ENCODE results near the gene LRRC45.
"Not testable (repeated sequence)": the region's sequence is repeated elsewhere in the genome, so short reads cannot be mapped to it uniquely, and the experiment has no call there.

Gene LRRC45

DNA sequence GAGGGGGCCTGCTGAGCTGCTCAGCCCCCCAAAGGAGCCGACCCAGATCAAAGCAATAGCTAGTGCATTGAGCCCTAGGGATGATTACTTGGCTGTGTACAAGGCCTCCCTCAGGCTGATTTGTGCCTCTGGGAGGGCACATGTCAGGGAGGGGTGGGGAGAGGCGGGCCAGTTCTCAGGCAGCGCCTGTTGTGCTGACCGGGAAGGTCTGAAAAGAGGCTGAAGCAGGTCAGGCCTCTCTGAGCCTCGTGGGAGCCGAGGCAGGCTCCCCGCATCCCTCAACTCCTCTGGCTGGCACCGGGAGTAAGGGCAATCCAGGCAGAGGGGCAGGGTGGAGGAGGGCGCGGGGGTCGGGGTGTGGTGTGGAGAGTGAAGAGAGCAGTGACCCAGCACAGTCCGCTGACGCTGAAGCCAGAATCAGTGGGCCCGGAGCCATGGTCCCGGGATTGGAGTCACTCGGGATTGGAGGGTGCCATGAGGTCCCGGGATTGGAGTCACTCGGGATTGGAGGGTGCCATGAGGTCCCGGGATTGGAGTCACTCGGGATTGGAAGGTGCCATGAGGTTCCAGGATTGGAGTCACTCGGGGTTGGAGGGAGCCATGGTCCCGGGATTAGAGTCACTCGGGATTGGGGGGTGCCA, 11.4 kb downstream of the LRRC45 start:
- no peak overlapping the region for H3K4me3 ChIP-seq (ENCODE audit: low read depth, low read length)
- in situ Hi-C loops (cut with HindIII; ENCODE audit: low sequenced_read_pairs), result no loop called here
- TF ChIP-seq, protein P1, sequence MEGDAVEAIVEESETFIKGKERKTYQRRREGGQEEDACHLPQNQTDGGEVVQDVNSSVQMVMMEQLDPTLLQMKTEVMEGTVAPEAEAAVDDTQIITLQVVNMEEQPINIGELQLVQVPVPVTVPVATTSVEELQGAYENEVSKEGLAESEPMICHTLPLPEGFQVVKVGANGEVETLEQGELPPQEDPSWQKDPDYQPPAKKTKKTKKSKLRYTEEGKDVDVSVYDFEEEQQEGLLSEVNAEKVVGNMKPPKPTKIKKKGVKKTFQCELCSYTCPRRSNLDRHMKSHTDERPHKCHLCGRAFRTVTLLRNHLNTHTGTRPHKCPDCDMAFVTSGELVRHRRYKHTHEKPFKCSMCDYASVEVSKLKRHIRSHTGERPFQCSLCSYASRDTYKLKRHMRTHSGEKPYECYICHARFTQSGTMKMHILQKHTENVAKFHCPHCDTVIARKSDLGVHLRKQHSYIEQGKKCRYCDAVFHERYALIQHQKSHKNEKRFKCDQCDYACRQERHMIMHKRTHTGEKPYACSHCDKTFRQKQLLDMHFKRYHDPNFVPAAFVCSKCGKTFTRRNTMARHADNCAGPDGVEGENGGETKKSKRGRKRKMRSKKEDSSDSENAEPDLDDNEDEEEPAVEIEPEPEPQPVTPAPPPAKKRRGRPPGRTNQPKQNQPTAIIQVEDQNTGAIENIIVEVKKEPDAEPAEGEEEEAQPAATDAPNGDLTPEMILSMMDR (IDR thresholded peaks at IDR 0.05; ENCODE audit: low read depth, low read length), result no peak
- DNase-seq (ENCODE audit: low read depth, low spot score), result no peak

DNA sequence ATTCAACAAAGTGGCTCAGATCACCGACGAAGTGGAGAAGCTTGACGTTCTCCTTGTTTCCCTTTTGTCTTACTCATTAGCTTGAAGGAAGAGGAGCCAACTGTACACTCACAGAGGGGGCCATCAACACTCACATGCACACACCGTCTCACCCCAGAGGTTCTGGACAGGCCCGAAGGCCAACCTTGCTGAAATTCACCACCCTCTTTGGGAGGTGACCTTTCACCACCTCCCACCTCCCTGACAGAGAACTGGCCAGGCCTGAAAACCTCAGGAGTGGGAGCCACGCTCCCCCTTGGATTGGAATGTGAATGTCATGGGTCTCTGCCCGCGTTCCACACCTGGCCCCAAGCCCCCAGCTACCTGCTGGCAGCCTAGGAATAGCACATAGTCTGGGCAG, 12.4 kb downstream of the LRRC45 start:
- no peak overlapping the region for H3K4me3 ChIP-seq (ENCODE audit: low read depth, low read length)
- TF ChIP-seq, protein P1 (IDR thresholded peaks at IDR 0.05; ENCODE audit: low read depth, low read length), result no peak
- in situ Hi-C loops (cut with HindIII; ENCODE audit: low sequenced_read_pairs), result no loop called here
- DNase-seq (ENCODE audit: low read depth, low spot score), result no peak

DNA sequence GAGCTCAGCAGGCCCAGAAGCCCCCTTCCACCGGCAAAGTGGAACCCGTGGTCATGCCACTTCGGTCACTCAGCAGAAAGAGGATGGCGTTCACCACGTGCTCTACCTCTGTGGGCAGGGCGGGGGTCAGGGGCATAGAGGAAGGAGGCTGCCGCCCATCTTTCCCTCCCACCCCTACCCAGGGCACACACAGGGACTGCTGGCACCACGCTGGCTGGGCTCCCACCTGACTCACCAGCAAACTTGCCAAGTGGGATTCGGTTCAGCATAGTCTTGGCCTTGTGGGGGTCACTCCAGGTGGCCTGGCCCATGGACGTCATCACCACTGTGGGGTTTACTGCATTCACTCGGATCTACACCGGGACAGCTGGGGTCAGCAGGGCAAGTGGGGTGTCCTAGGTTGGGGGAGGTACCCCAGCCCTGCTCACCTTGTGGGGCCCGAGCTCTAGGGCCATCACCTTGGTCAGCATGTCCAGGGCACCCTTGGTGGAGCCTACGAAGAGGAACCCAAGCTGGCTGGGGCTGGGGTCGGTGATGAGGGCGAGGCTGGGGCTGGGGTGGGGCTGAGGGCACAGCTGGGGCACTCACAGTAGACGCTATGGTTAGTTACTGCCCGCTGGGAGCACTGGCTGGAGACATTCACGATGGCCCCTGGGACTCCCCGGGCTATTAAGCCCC, 13.0 kb downstream of the LRRC45 start:
- H3K4me3 ChIP-seq (ENCODE audit: low read depth, low read length), result peak overlapping the region; percentile 68
- TF ChIP-seq, protein P1 (IDR thresholded peaks at IDR 0.05; ENCODE audit: low read depth, low read length), result no peak
- in situ Hi-C loops (cut with HindIII; ENCODE audit: low sequenced_read_pairs), result no loop called here
- DNase-seq (ENCODE audit: low read depth, low spot score), result no peak

DNA sequence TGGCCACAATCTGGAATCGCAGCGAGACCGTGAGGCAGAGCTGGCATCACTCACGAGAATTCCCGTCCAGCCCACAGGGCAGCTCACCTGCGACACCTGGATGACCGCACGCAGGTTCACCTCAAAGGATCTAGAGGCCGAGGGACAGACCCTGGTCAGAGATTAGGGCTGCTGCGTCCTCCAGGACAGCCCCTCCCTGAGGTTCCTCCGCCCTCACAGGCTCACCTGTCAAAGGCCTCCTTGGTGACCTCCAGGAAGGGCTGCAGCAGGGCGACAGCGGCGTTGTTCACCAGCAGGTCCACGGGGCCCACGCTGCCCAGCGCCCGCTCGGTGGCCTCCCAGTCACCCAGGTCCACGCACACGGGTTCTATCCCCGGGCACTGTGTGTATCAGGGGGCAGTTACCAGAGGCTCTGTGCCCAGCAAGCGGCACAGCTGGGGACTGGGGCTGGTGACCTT, 13.6 kb downstream of the LRRC45 start:
- H3K4me3 ChIP-seq (ENCODE audit: low read depth, low read length), result peak overlapping the region; percentile 68
- TF ChIP-seq, protein P1 (IDR thresholded peaks at IDR 0.05; ENCODE audit: low read depth, low read length), result no peak
- no peak for DNase-seq (ENCODE audit: low read depth, low spot score)
- in situ Hi-C loops (cut with HindIII; ENCODE audit: low sequenced_read_pairs), result no loop called here

DNA sequence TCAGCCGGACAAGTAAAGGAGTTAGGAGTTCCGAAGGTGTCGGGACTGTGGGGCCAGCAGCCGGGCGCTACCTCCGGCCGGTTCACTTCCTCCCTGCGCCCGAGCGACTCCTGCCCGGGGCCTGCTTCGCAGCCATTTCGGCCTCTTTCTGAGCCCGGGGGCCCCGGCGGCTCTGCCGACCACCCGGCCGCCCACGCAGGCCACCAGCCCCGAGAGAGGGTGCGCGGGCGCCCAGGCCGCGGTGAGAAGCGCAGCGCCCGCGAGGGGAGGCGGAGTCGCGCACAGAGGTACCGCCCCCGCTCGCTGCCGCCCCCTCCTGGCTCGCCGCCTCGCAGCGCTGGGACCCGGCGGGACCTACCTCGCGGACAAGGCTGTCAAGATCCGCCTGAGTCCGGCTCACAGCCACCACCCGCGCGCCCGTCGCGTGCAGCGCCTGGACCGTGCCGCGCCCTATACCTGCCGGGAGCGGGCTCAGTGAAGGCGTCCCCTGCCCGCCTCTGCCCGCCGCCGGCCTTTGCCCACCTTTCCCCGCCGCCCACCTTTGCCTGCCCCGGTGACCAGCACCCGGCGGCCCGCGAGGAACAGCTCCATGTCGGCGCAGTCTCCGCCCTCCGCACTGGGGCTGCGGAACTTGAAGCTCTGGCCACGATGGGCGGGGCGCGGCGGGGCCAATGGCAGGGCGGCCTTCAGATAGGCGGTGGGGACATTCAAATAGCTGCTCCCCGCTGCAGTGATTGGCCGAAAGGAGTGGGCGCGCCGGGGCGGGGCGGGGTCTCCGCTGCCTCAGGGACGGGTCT, 14.2 kb downstream of the LRRC45 start, which contains the start of gene DCXR:
TSS of gene DCXR (minus strand) at position 606 of the 797 bp plus-strand sequence. CDS start at position 591, 15 bp downstream.
- in situ Hi-C loops (cut with HindIII; ENCODE audit: low sequenced_read_pairs), result no loop called here
- TF ChIP-seq, protein P1 (IDR thresholded peaks at IDR 0.05; ENCODE audit: low read depth, low read length), result peak; percentile 71
- peak within 1 kb of the TSS; percentile 68 for H3K4me3 ChIP-seq (ENCODE audit: low read depth, low read length)
- peak; percentile 98 for DNase-seq (ENCODE audit: low read depth, low spot score)

DNA sequence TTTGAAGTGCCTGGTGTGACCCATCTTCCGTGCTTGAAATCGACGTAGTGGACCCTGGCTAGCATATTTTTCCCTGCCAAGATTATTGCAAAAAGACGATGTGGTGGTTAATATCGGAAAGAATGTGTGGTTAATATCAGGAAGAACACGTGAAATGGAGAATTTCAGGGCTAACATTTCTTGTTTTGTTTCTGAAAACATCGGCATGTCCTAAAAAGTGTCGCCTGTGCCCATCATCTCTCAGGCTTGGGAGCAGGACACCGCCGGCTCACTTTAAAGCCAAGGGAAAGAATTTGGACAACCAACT, 14.7 kb downstream of the LRRC45 start:
- in situ Hi-C loops (cut with HindIII; ENCODE audit: low sequenced_read_pairs), result no loop called here
- TF ChIP-seq, protein P1 (IDR thresholded peaks at IDR 0.05; ENCODE audit: low read depth, low read length), result no peak
- DNase-seq (ENCODE audit: low read depth, low spot score), result no peak
- no peak overlapping the region for H3K4me3 ChIP-seq (ENCODE audit: low read depth, low read length)

DNA sequence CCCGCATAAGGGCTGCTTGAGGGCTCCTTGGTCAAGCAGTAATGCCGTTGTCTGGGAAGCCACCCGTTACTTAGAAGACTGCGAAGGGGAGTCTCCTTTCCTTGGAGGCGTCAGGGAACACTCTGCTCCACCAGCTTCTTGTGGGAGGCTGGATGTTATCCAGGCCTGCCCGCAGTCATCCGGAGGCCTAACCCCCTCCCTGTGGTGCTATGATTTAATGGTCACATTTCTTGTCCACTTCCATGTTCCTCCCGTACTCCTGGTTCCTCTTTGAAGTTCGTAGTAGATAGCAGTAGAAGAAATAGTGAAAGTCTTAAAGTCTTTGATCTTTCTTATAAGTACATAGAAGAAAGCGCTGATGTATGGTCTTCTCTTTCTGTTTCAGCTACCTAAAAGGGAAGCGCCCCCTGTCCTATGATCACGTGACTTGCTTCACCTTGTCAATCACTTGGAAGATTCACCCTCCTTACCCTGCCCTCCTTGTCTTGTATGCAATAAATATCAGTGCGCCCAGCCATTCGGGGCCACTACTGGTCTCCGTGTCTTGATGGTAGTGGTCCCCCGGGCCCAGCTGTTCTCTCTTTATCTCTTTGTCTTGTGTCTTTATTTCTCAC, 15.8 kb downstream of the LRRC45 start:
- H3K4me3 ChIP-seq (ENCODE audit: low read depth, low read length); in situ Hi-C loops (cut with HindIII; ENCODE audit: low sequenced_read_pairs); DNase-seq (ENCODE audit: low read depth, low spot score): not testable (repeated sequence)
